K562 (cell line): ENCODE data around the gene HSPA4. TPM values are rescaled to one million over a fixed set of nuclear protein-coding genes. Genes with fewer than 3 reads are reported as not detected.

Source experiments
- ATAC-seq: fragments of 200-7000 bp; cut with Tn5 transposase; 3 replicates; pipeline ENCODE4 v1.9.1; 2020; ENCODE audit warnings: moderate library complexity
- BruUV-seq: library from RNA; stranded (reverse); fragments of 400-500 nt; replicated peaks from 2 replicates; lab custom pipeline; 2021; lab: Mats Ljungman, UMichigan
- CTCF ChIA-PET: fragments of 300-600 bp; formaldehyde crosslinking; extraction: SDS; loops from one replicate; lab custom pipeline; 2021; ENCODE audit warnings: low intra/inter-chr PET ratio; lab: Yijun Ruan, JAX
- POLR2A ChIA-PET: fragments of 300-600, 350-650 bp; sonication (Branson Sonifier 250); formaldehyde crosslinking; extraction: SDS; loops from one replicate; lab custom pipeline; 2021; ENCODE audit warnings: antibody characterized with exemption, inconsistent platforms; lab: Yijun Ruan, JAX
- DNase-seq, 4 experiments: peaks; one replicate each; pipeline versions ENCODE4 v3.0.0 to v3.0.0-alpha.2; 2011 to 2018; ENCODE audit warnings: low spot score in 3 of 4, mixed read lengths in 3 of 4; ENCODE audit errors: extremely low read depth in 1 of 4
- FAIRE-seq: peaks from 2 replicates; lab custom pipeline; 2011; peaks lifted over from hg19 to GRCh38; lab: Jason Lieb, UNC
- H2AFZ ChIP-seq: 2 replicates; pipeline ENCODE4 v1.6.0; 2011; ENCODE audit warnings: low read depth, low read length, control low read depth, inconsistent platforms
- H3K27ac ChIP-seq: fragments of 200-600 bp; 3 replicates; pipeline ENCODE4 v1.8.0; 2011; ENCODE audit warnings: low read depth, mild to moderate bottlenecking, control low read depth, inconsistent platforms, low read length, moderate library complexity, mixed read lengths; ENCODE audit errors: extremely low read depth
- H3K27me3 ChIP-seq, 2 experiments: fragments of 300-600 bp in 1 of 2; 2 replicates in 1 of 2; 3 replicates in 1 of 2; pipeline versions ENCODE4 v1.6.0 to v1.8.0; 2011; ENCODE audit warnings: inconsistent platforms in 2 of 2, low read length in 2 of 2, mild to moderate bottlenecking in 1 of 2, mixed read lengths in 1 of 2, moderate library complexity in 1 of 2; ENCODE audit not compliant: control insufficient read depth in 2 of 2, insufficient read depth in 2 of 2
- H3K36me3 ChIP-seq: fragments of 300-600 bp; 3 replicates; pipeline ENCODE4 v1.8.0; 2011; ENCODE audit warnings: mild to moderate bottlenecking, low read length, inconsistent platforms; ENCODE audit not compliant: control insufficient read depth, insufficient read depth
- H3K4me1 ChIP-seq, 2 experiments: fragments of 200-600 bp in 1 of 2; replicated peaks in 1 of 2; 2 replicates in 1 of 2; 3 replicates in 1 of 2; pipeline versions ENCODE4 v1.5.1 to v1.8.0; 2011; ENCODE audit warnings: inconsistent platforms in 2 of 2, low read length in 2 of 2, mild to moderate bottlenecking in 1 of 2, mixed read lengths in 1 of 2, moderate library complexity in 1 of 2; ENCODE audit not compliant: control insufficient read depth in 2 of 2, insufficient read depth in 2 of 2
- H3K4me2 ChIP-seq: 2 replicates; pipeline ENCODE4 v1.6.1; 2011; ENCODE audit warnings: low read length, control low read depth, inconsistent platforms, mixed read lengths; ENCODE audit not compliant: insufficient read depth
- H3K4me3 ChIP-seq: fragments of 200-600 bp; sonication (generic), shearing (Covaris generic); 2 replicates; pipeline ENCODE4 v1.5.1; 2016; ENCODE audit warnings: control low read depth, inconsistent platforms
- H3K79me2 ChIP-seq: fragments of 200-600 bp; 3 replicates; pipeline ENCODE4 v1.8.0; 2011; ENCODE audit warnings: low read length, inconsistent platforms; ENCODE audit not compliant: control insufficient read depth, insufficient read depth
- H3K9ac ChIP-seq, 2 experiments: 2 replicates each; pipeline versions ENCODE4 v1.6.0 to v1.6.1; 2011; ENCODE audit warnings: low read depth in 2 of 2, low read length in 2 of 2, control low read depth in 1 of 2, inconsistent platforms in 1 of 2, mild to moderate bottlenecking in 1 of 2, mixed read lengths in 1 of 2; ENCODE audit not compliant: insufficient read depth in 1 of 2
- H3K9me1 ChIP-seq: one replicate; pipeline ENCODE4 v1.6.0; 2011; ENCODE audit warnings: inconsistent platforms, mild to moderate bottlenecking, low read length, moderate library complexity; ENCODE audit not compliant: control insufficient read depth, insufficient read depth
- H3K9me3 ChIP-seq: replicated peaks from 2 replicates; pipeline ENCODE4 v1.5.1; 2011; ENCODE audit warnings: low read depth, low read length, inconsistent platforms; ENCODE audit not compliant: control insufficient read depth, insufficient read depth
- H4K20me1 ChIP-seq: replicated peaks from 2 replicates; pipeline ENCODE4 v1.6.1; 2011; ENCODE audit warnings: low read length, inconsistent platforms, mixed read lengths; ENCODE audit not compliant: control insufficient read depth, insufficient read depth
- BRF1 ChIP-seq: IDR thresholded peaks from 3 replicates; pipeline ENCODE4 v1.6.1; 2011; ENCODE audit warnings: borderline replicate concordance, mild to moderate bottlenecking; ENCODE audit not compliant: insufficient read length; ENCODE audit errors: extremely low read depth
- FOSL1 ChIP-seq: fragments of 200-800 bp; sonication (Bioruptor generic); conservative IDR thresholded peaks from 2 replicates; pipeline ENCODE4 v1.6.1; 2016; ENCODE audit warnings: missing genetic modification characterization, missing compliant biosample characterization
- SAFB2 ChIP-seq: fragments of 200-400 bp; formaldehyde crosslinking; IDR thresholded peaks from 2 replicates; pipeline ENCODE4 v1.6.1; 2018; ENCODE audit warnings: borderline replicate concordance, low read length, low read depth, moderate library complexity; ENCODE audit not compliant: severe bottlenecking
- ZNF695 ChIP-seq: fragments of 450-650 bp; formaldehyde crosslinking; IDR thresholded peaks from 2 replicates; pipeline ENCODE4 v1.4.0; 2020; ENCODE audit warnings: mild to moderate bottlenecking, moderate library complexity
- WGBS: fragments of 100-300 bp; shearing (Covaris generic); methylation state at CpG from one replicate; pipeline ENCODE4 v1.1.6; 2016; ENCODE audit warnings: low coverage, mixed read lengths; ENCODE audit not compliant: insufficient coverage; ENCODE audit errors: missing lambda C conversion rate; 5-methylcytosine and 5-hydroxymethylcytosine counted together
- in situ Hi-C: fragments of 300-500 bp; cut with MboI; formaldehyde crosslinking; loops from 4 replicates; pipeline ENCODE4 v1.15.0; 2018; ENCODE audit warnings: inconsistent platforms, mixed read lengths
- intact Hi-C: fragments of 100-400 bp; cut with micrococcal nuclease; formaldehyde crosslinking; loops from 2 replicates; pipeline ENCODE4 v1.14.2; 2022
- polyA plus RNA-seq, 8 experiments: library from polyadenylated mRNA; depleted of rRNA in 4 of 8; stranded (reverse) in 5 of 8; unstranded in 3 of 8; fragments of >200 nt; fragmentation: Nextera tagmentation in 2 of 8; fragmentation: Illumina TruSeq in 1 of 8; extraction: Ambion mirVana in 2 of 8; extraction: Trizol in 1 of 8; gene quantifications; 2 replicates each; pipeline versions ENCODE4 v1.2.1 to v1.2.3, GENCODE V29; 2011 to 2014; ENCODE audit warnings: inconsistent platforms in 1 of 8, missing spikeins in 1 of 8
- total RNA-seq, 7 experiments: library from RNA; depleted of rRNA in 6 of 7; stranded (reverse); fragments of >200 nt in 6 of 7; fragmentation: Illumina TruSeq in 2 of 7; extraction: Trizol in 2 of 7; gene quantifications; 2 replicates each; pipeline versions ENCODE4 v1.2.1 to v1.2.3, GENCODE V29; 2011 to 2021; ENCODE audit warnings: low replicate concordance in 1 of 7
- TF ChIP-seq, protein P1 (sequence below): fragments of 450-650 bp; IDR thresholded peaks from 2 replicates; pipeline ENCODE4 v1.6.1; 2017; ENCODE audit warnings: antibody characterized with exemption, mild to moderate bottlenecking
- TF ChIP-seq, protein P2 (sequence below): fragments of 250-450 bp; sonication (Bioruptor Pico); IDR thresholded peaks from 2 replicates; pipeline ENCODE4 v1.4.0; 2020; ENCODE audit warnings: mild to moderate bottlenecking, moderate library complexity
- TF ChIP-seq, protein P3 (sequence below): fragments of 250-450 bp; sonication (Bioruptor Pico); IDR thresholded peaks from 2 replicates; pipeline ENCODE4 v1.5.1; 2021; ENCODE audit warnings: mild to moderate bottlenecking
- TF ChIP-seq, protein P4 (sequence below): sonication (generic); formaldehyde crosslinking; IDR thresholded peaks from 2 replicates; pipeline ENCODE4 v1.5.0; 2020; ENCODE audit warnings: missing genetic modification reagents
- TF ChIP-seq, protein P5 (sequence below): IDR thresholded peaks from 3 replicates; pipeline ENCODE4 v1.6.1; 2011; ENCODE audit warnings: borderline replicate concordance, mild to moderate bottlenecking, moderate library complexity; ENCODE audit not compliant: insufficient read length; ENCODE audit errors: extremely low read depth

HSPA4 gene
- total and polyA plus RNA-seq, 9 of the 15 experiments (the other 6 are each of a cell fraction or from before 2014, with no cell fraction given) = 90.3 to 286 (median 148) TPM

DNA sequence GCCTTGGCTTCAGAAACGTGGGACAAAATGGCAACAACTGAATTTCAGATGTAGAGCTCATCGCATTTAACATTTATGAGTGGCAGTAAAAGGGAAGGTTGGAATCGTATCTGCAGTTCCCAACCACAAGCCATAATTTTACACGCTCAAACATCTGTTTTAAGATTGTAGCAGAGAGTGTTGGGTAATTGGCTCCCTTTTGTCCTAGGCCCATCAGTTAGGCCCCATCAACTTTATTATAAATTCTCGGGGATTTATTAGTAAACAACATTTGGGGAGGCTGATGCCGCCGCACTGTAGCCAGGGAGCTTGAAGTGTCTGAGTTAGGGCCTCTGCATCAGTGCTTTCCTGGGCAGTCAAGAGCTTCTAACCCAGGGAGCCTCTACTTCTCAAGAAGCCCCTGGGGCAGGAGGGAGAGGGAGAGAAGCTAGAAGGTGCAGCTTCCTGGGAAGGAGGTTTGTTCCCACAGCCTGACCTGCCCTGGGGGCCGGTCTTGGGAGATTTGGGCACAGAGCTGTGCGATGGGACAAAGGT, 66.2 kb downstream of the HSPA4 start:
- ATAC-seq (no peak), DNase-seq (no peak), FAIRE-seq (no peak)
- Histone ChIP-seq H2AFZ (no peak overlapping the region), H3K4me1 (0 out of 5 replicates have a peak, but pooled peaks cover 0 to 3% of the 10 kb centered on the region in 2 experiments), H3K79me2 (no peaks in the 10 kb centered on the region), H4K20me1 (no peaks in the 10 kb centered on the region), H3K36me3 (no peaks in the 10 kb centered on the region), H3K4me3 (no peak overlapping the region), H3K4me2 (no peak overlapping the region), H3K9me1 (no peaks in the 10 kb centered on the region), H3K9me3 (no peaks in the 10 kb centered on the region), H3K27ac (no peak overlapping the region), H3K9ac (no peak overlapping the region), H3K27me3 (peaks cover 17 to 59% of the 10 kb centered on the region in 2 experiments; a peak in 3 of 5 replicates)
- CTCF ChIA-PET = no interaction called here
- POLR2A ChIA-PET = interaction anchor here (1.1 to 1.5 kb wide), 4 partner anchors 9 to 192 kb away, joined by 3 read pairs; no protein-coding TSS in a partner anchor
- in situ Hi-C loops (loop anchor here (25.0 kb wide), 1 partner anchor 344 kb away; no protein-coding TSS in a partner anchor), intact Hi-C loops (no loop called here)
- 7% methylated on average over 9 of the region's 9 CpGs for WGBS
- no TSS peak for BruUV-seq
- TF ChIP-seq FOSL1 (tag) (no peak), ZNF695 (CRISPR knock-in tag) (no peak), BRF1 (no peak), SAFB2 (no peak)
- TF ChIP-seq, protein P1, sequence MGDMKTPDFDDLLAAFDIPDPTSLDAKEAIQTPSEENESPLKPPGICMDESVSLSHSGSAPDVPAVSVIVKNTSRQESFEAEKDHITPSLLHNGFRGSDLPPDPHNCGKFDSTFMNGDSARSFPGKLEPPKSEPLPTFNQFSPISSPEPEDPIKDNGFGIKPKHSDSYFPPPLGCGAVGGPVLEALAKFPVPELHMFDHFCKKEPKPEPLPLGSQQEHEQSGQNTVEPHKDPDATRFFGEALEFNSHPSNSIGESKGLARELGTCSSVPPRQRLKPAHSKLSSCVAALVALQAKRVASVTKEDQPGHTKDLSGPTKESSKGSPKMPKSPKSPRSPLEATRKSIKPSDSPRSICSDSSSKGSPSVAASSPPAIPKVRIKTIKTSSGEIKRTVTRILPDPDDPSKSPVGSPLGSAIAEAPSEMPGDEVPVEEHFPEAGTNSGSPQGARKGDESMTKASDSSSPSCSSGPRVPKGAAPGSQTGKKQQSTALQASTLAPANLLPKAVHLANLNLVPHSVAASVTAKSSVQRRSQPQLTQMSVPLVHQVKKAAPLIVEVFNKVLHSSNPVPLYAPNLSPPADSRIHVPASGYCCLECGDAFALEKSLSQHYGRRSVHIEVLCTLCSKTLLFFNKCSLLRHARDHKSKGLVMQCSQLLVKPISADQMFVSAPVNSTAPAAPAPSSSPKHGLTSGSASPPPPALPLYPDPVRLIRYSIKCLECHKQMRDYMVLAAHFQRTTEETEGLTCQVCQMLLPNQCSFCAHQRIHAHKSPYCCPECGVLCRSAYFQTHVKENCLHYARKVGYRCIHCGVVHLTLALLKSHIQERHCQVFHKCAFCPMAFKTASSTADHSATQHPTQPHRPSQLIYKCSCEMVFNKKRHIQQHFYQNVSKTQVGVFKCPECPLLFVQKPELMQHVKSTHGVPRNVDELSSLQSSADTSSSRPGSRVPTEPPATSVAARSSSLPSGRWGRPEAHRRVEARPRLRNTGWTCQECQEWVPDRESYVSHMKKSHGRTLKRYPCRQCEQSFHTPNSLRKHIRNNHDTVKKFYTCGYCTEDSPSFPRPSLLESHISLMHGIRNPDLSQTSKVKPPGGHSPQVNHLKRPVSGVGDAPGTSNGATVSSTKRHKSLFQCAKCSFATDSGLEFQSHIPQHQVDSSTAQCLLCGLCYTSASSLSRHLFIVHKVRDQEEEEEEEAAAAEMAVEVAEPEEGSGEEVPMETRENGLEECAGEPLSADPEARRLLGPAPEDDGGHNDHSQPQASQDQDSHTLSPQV = no peak
- TF ChIP-seq, protein P2, sequence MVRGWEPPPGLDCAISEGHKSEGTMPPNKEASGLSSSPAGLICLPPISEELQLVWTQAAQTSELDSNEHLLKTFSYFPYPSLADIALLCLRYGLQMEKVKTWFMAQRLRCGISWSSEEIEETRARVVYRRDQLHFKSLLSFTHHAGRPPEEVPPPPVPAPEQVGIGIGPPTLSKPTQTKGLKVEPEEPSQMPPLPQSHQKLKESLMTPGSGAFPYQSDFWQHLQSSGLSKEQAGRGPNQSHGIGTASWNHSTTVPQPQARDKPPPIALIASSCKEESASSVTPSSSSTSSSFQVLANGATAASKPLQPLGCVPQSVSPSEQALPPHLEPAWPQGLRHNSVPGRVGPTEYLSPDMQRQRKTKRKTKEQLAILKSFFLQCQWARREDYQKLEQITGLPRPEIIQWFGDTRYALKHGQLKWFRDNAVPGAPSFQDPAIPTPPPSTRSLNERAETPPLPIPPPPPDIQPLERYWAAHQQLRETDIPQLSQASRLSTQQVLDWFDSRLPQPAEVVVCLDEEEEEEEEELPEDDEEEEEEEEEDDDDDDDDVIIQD = no peak
- TF ChIP-seq, protein P3, sequence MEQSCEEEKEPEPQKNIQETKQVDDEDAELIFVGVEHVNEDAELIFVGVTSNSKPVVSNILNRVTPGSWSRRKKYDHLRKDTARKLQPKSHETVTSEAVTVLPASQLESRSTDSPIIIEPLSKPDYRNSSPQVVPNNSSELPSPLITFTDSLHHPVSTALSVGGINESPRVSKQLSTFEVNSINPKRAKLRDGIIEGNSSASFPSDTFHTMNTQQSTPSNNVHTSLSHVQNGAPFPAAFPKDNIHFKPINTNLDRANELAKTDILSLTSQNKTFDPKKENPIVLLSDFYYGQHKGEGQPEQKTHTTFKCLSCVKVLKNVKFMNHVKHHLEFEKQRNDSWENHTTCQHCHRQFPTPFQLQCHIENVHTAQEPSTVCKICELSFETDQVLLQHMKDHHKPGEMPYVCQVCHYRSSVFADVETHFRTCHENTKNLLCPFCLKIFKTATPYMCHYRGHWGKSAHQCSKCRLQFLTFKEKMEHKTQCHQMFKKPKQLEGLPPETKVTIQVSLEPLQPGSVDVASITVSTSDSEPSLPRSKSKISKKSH (CRISPR knock-in tag) = no peak
- TF ChIP-seq, protein P4, sequence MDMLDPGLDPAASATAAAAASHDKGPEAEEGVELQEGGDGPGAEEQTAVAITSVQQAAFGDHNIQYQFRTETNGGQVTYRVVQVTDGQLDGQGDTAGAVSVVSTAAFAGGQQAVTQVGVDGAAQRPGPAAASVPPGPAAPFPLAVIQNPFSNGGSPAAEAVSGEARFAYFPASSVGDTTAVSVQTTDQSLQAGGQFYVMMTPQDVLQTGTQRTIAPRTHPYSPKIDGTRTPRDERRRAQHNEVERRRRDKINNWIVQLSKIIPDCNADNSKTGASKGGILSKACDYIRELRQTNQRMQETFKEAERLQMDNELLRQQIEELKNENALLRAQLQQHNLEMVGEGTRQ (CRISPR knock-in tag) = no peak
- TF ChIP-seq, protein P5, sequence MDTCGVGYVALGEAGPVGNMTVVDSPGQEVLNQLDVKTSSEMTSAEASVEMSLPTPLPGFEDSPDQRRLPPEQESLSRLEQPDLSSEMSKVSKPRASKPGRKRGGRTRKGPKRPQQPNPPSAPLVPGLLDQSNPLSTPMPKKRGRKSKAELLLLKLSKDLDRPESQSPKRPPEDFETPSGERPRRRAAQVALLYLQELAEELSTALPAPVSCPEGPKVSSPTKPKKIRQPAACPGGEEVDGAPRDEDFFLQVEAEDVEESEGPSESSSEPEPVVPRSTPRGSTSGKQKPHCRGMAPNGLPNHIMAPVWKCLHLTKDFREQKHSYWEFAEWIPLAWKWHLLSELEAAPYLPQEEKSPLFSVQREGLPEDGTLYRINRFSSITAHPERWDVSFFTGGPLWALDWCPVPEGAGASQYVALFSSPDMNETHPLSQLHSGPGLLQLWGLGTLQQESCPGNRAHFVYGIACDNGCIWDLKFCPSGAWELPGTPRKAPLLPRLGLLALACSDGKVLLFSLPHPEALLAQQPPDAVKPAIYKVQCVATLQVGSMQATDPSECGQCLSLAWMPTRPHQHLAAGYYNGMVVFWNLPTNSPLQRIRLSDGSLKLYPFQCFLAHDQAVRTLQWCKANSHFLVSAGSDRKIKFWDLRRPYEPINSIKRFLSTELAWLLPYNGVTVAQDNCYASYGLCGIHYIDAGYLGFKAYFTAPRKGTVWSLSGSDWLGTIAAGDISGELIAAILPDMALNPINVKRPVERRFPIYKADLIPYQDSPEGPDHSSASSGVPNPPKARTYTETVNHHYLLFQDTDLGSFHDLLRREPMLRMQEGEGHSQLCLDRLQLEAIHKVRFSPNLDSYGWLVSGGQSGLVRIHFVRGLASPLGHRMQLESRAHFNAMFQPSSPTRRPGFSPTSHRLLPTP = no peak
